Neuronal stem cell (in vitro differentiated cells): Measurements from ENCODE around the gene ARMC3.

Experiments
- DNase-seq: peaks from one replicate; pipeline ENCODE4 v3.0.0-alpha.2; 2013; ENCODE audit warnings: low spot score
- H2AFZ ChIP-seq: one replicate; pipeline ENCODE4 v1.6.1; 2013; ENCODE audit warnings: mild to moderate bottlenecking, low read length, inconsistent platforms
- H2AK5ac ChIP-seq: 2 replicates; pipeline ENCODE4 v1.6.1; 2013; ENCODE audit warnings: low read depth, mild to moderate bottlenecking, inconsistent platforms, low read length, moderate library complexity, mixed read lengths
- H2BK120ac ChIP-seq: 2 replicates; pipeline ENCODE4 v1.6.1; 2013; ENCODE audit warnings: low read depth, mild to moderate bottlenecking, inconsistent platforms, low read length, moderate library complexity, mixed read lengths
- H2BK12ac ChIP-seq: one replicate; pipeline ENCODE4 v1.6.1; 2013; ENCODE audit warnings: low read length, inconsistent platforms
- H2BK15ac ChIP-seq: 2 replicates; pipeline ENCODE4 v1.6.1; 2013; ENCODE audit warnings: mild to moderate bottlenecking, low read length, inconsistent platforms, mixed read lengths
- H2BK5ac ChIP-seq: one replicate; pipeline ENCODE4 v1.6.1; 2013; ENCODE audit warnings: inconsistent platforms, mild to moderate bottlenecking, low read length, moderate library complexity
- H3K14ac ChIP-seq: one replicate; pipeline ENCODE4 v1.6.1; 2013; ENCODE audit warnings: low read length, inconsistent platforms
- H3K18ac ChIP-seq: 2 replicates; pipeline ENCODE4 v1.6.1; 2013; ENCODE audit warnings: low read length, inconsistent platforms
- H3K23ac ChIP-seq: 2 replicates; pipeline ENCODE4 v1.6.1; 2013; ENCODE audit warnings: low read depth, mild to moderate bottlenecking, mixed read lengths, low read length, inconsistent platforms; ENCODE audit not compliant: poor library complexity
- H3K27ac ChIP-seq: replicated peaks from 3 replicates; pipeline ENCODE4 v1.5.1; 2013; ENCODE audit warnings: low read length, inconsistent platforms
- H3K27me3 ChIP-seq, 3 experiments: 2 replicates each; pipeline ENCODE4 v1.6.1; 2013; ENCODE audit warnings: low read length in 3 of 3, mild to moderate bottlenecking in 2 of 3, inconsistent platforms in 1 of 3, low read depth in 1 of 3, mixed read lengths in 1 of 3, moderate library complexity in 1 of 3; ENCODE audit not compliant: control insufficient read depth in 3 of 3, insufficient read depth in 3 of 3
- H3K36me3 ChIP-seq, 2 donors: replicated peaks in 1 of 2; 2 replicates each; pipeline ENCODE4 v1.6.1; 2013; ENCODE audit warnings: low read length in 2 of 2; ENCODE audit not compliant: control insufficient read depth in 2 of 2, insufficient read depth in 2 of 2
- H3K4ac ChIP-seq: 2 replicates; pipeline ENCODE4 v1.6.1; 2013; ENCODE audit warnings: inconsistent platforms, mild to moderate bottlenecking, low read length, moderate library complexity
- H3K4me1 ChIP-seq, 2 donors: 1 replicate in 1 of 2; 2 replicates in 1 of 2; pipeline ENCODE4 v1.6.1; 2013; ENCODE audit warnings: low read length in 2 of 2, low read depth in 1 of 2; ENCODE audit not compliant: control insufficient read depth in 2 of 2, insufficient read depth in 1 of 2
- H3K4me2 ChIP-seq: one replicate; pipeline ENCODE4 v1.6.1; 2013; ENCODE audit warnings: mild to moderate bottlenecking, low read length, inconsistent platforms; ENCODE audit not compliant: insufficient read depth, poor library complexity, severe bottlenecking
- H3K4me3 ChIP-seq, 2 donors: 2 replicates each; pipeline ENCODE4 v1.5.1; 2013; ENCODE audit warnings: low read length in 2 of 2, mild to moderate bottlenecking in 2 of 2, inconsistent platforms in 1 of 2, moderate library complexity in 1 of 2
- H3K79me1 ChIP-seq: one replicate; pipeline ENCODE4 v1.6.1; 2013; ENCODE audit warnings: low read depth, mild to moderate bottlenecking, inconsistent platforms, low read length, moderate library complexity
- H3K9ac ChIP-seq: one replicate; pipeline ENCODE4 v1.6.1; 2013; ENCODE audit warnings: mild to moderate bottlenecking, low read depth, low read length, inconsistent platforms; ENCODE audit not compliant: poor library complexity
- H3K9me3 ChIP-seq, 2 donors: replicated peaks in 1 of 2; 2 replicates each; pipeline versions ENCODE3 to v1.6.1; 2013; ENCODE audit warnings: low read length in 2 of 2, mild to moderate bottlenecking in 2 of 2, inconsistent platforms in 1 of 2, low read depth in 1 of 2, mixed read lengths in 1 of 2, moderate library complexity in 1 of 2; ENCODE audit not compliant: control insufficient read depth in 2 of 2, insufficient read depth in 1 of 2
- H4K8ac ChIP-seq: one replicate; pipeline ENCODE4 v1.6.1; 2013; ENCODE audit warnings: low read depth, mild to moderate bottlenecking, inconsistent platforms, low read length, moderate library complexity
- H4K91ac ChIP-seq: one replicate; pipeline ENCODE4 v1.6.1; 2013; ENCODE audit warnings: low read length, low read depth, mild to moderate bottlenecking, inconsistent platforms; ENCODE audit not compliant: poor library complexity
- WGBS, 2 donors: extraction: QIAGEN DNeasy Blood & Tissue Kit; methylation state at CpG; one replicate each; pipeline ENCODE4 v1.1.7; 2013; ENCODE audit warnings: missing lambda C conversion rate in 2 of 2, mixed read lengths in 1 of 2; ENCODE audit not compliant: insufficient read length in 2 of 2, insufficient replicate concordance in 1 of 2; ENCODE audit errors: extremely low coverage in 2 of 2; 5-methylcytosine and 5-hydroxymethylcytosine counted together

ARMC3 gene

DNA sequence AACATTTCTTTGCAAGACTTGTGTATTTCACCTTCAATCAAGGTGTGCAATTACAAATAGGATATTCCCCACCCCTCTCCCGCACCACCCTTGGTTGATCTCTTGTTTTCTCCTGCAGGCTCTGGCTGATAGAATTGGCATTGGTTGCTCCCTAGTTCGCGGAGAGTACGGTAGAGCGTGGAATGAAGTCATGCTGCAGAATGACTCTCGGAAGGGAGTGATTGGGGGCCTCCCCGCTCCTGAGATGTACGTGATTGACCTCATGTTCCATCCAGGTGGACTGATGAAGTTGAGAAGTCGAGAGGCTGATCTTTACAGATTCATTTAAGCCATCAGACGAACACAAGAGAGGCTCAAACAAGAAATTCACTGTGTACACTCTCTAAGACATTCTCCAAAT, 109.3 kb downstream of the ARMC3 start:
- Histone ChIP-seq H2BK12ac (no peak overlapping the region), H4K8ac (no peak overlapping the region), H2BK120ac (no peak overlapping the region), H3K9me3 (no peaks in the 10 kb centered on the region), H2BK15ac (no peak overlapping the region), H3K9ac (no peak overlapping the region), H2BK5ac (no peak overlapping the region), H2AK5ac (no peak overlapping the region), H3K27ac (no peak overlapping the region), H3K14ac (no peak overlapping the region), H3K23ac (no peak overlapping the region), H3K18ac (peak overlapping the region; percentile 60), H3K4ac (no peak overlapping the region), H3K79me1 (no peaks in the 10 kb centered on the region), H3K4me2 (no peak overlapping the region), H3K27me3 (peaks cover 0 to 3% (median 2%) of the 10 kb centered on the region in 3 experiments), H3K4me1 (peaks cover 3 to 6% of the 10 kb centered on the region in 2 donors), H4K91ac (no peak overlapping the region), H2AFZ (no peak overlapping the region), H3K36me3 (no peaks in the 10 kb centered on the region), H3K4me3 (no peak overlapping the region)
- WGBS, 2 donors = no CpG with 5 or more reads among the region's 10 CpGs
- no peak for DNase-seq

DNA sequence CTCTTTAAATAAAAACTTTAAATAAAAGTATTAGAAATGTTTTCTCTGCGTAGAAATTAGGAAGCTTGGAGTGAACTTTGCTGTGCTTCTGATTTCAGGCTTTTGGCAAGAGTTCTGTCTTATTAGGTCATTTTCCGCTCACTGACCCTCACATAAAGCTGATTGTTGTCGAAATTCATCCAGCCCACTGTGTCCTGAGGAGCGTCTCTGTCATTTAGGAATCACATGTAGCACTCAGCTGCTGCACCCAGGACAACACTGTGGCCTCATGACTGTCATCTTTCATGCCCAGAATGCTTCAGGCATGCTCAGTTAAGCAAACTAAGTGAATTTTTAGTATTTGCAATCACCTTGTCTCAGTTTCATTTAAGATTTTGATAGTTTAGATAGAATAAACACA, 109.7 kb downstream of the ARMC3 start:
- Histone ChIP-seq H3K4me1 (peaks cover 3 to 6% of the 10 kb centered on the region in 2 donors), H3K79me1 (no peaks in the 10 kb centered on the region)
- whole genome bisulfite sequencing, 2 donors = no CpG with 5 or more reads among the region's 4 CpGs

DNA sequence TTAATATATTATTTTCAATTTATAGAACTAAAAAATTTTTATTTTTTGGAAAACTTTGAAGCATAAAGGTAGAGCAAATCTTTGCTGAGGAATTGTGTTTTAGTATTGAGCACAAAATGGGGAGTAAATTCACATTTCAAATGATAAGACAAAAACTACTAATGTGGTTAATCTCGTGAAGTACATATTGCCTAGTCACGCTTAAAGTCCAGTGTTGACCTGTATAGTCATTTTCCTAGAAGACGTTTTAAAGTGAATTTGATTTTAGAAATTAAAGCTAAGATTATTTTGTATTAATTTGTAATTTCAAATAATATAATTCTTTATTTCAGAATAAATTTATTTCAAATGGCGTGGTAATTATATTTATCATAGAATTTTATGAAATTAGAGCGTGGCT, 110.3 kb downstream of the ARMC3 start:
- no peak for DNase-seq
- Histone ChIP-seq H3K14ac (no peak overlapping the region), H2BK15ac (no peak overlapping the region), H2BK5ac (no peak overlapping the region), H2AK5ac (no peak overlapping the region), H3K4ac (no peak overlapping the region), H2BK12ac (no peak overlapping the region), H3K27ac (no peak overlapping the region), H3K79me1 (no peaks in the 10 kb centered on the region), H3K4me1 (peaks cover 3 to 6% of the 10 kb centered on the region in 2 donors), H3K9me3 (no peaks in the 10 kb centered on the region), H2BK120ac (no peak overlapping the region), H3K4me3 (no peak overlapping the region), H2AFZ (no peak overlapping the region), H4K8ac (no peak overlapping the region), H4K91ac (no peak overlapping the region), H3K23ac (no peak overlapping the region), H3K9ac (no peak overlapping the region), H3K36me3 (no peaks in the 10 kb centered on the region), H3K18ac (no peak overlapping the region), H3K4me2 (no peak overlapping the region), H3K27me3 (peaks cover 0 to 3% (median 2%) of the 10 kb centered on the region in 3 experiments)
- no CpG with 5 or more reads among the region's 5 CpGs for WGBS, 2 donors

More for the DNA sequence above, 109.7 kb downstream of the ARMC3 start:
- no peak overlapping the region for H2BK5ac ChIP-seq
- no peak overlapping the region for H2BK120ac ChIP-seq
- H3K18ac ChIP-seq = no peak overlapping the region
- no peaks in the 10 kb centered on the region for H3K36me3 ChIP-seq
- no peak overlapping the region for H4K91ac ChIP-seq
- no peak for DNase-seq
- no peak overlapping the region for H2AK5ac ChIP-seq
- H3K9me3 ChIP-seq = no peaks in the 10 kb centered on the region
- no peak overlapping the region for H2AFZ ChIP-seq
- no peak overlapping the region for H2BK12ac ChIP-seq
- no peak overlapping the region for H4K8ac ChIP-seq
- no peak overlapping the region for H2BK15ac ChIP-seq
- no peak overlapping the region for H3K23ac ChIP-seq
- H3K27ac ChIP-seq = no peak overlapping the region
- no peak overlapping the region for H3K4me2 ChIP-seq
- H3K14ac ChIP-seq = no peak overlapping the region
- H3K27me3 ChIP-seq = peaks cover 0 to 3% (median 2%) of the 10 kb centered on the region in 3 experiments
- H3K9ac ChIP-seq = peak overlapping the region; percentile 68
- H3K4ac ChIP-seq = no peak overlapping the region
- H3K4me3 ChIP-seq = no peak overlapping the region

- H2BK12ac ChIP-seq = no peak overlapping the region
- WGBS, 2 donors = no CpG with 5 or more reads among the region's 2 CpGs
- no peak overlapping the region for H2BK5ac ChIP-seq
- no peak overlapping the region for H3K4me2 ChIP-seq
- H3K4me3 ChIP-seq = no peak overlapping the region
- peaks cover 0 to 2% (median 0%) of the 10 kb centered on the region in 3 experiments for H3K27me3 ChIP-seq
- no peak overlapping the region for H2AFZ ChIP-seq
- no peak for DNase-seq
- H2BK15ac ChIP-seq = no peak overlapping the region
- H4K8ac ChIP-seq = no peak overlapping the region
- no peak overlapping the region for H3K4ac ChIP-seq
- H3K14ac ChIP-seq = no peak overlapping the region
- H3K9ac ChIP-seq = no peak overlapping the region
- no peak overlapping the region for H3K27ac ChIP-seq
- H3K36me3 ChIP-seq = no peaks in the 10 kb centered on the region
- no peak overlapping the region for H3K18ac ChIP-seq
- H2BK120ac ChIP-seq = no peak overlapping the region
- no peaks in the 10 kb centered on the region for H3K9me3 ChIP-seq
- H3K79me1 ChIP-seq = no peaks in the 10 kb centered on the region
- H3K23ac ChIP-seq = no peak overlapping the region
- H2AK5ac ChIP-seq = no peak overlapping the region
- no peak overlapping the region for H4K91ac ChIP-seq
- peaks cover 3 to 6% of the 10 kb centered on the region in 2 donors for H3K4me1 ChIP-seq
Observed at GRCh38 chr10:23040002-23040401, 112.1 kb downstream of the ARMC3 start.
